Esophagus squamous epithelium (tissue), 4 donors: ENCODE data around the gene LRRC45.

Experiments used
- CTCF ChIP-seq, 6 experiments: fragments of 450-650 bp in 4 of 6; fragments of 200-600 bp in 2 of 6; sonication (generic) in 2 of 6; IDR thresholded peaks; one replicate each; pipeline ENCODE4 v1.5.1; 2016 to 2019; ENCODE audit warnings: antibody characterized with exemption in 6 of 6, mild to moderate bottlenecking in 4 of 6, moderate library complexity in 4 of 6
- POLR2A ChIP-seq, 4 donors: fragments of 450-650 bp; IDR thresholded peaks; one replicate each; pipeline ENCODE4 v1.6.1; 2017; ENCODE audit warnings: antibody characterized with exemption in 4 of 4, mild to moderate bottlenecking in 4 of 4, moderate library complexity in 3 of 4

GRCh38 chr17:82050761-82051641 is 27.9 kb downstream of the LRRC45 start:
- TF ChIP-seq POLR2A (IDR thresholded peaks at IDR 0.05) = no peak
- no peak for TF ChIP-seq CTCF (IDR thresholded peaks at IDR 0.05)
